Glutamatergic neuron (in vitro differentiated cells): ENCODE data around the gene STXBP1. TPM values are rescaled to one million over a fixed set of nuclear protein-coding genes. Genes with fewer than 3 reads are reported as not detected.

ENCODE experiments used
- DNase-seq: peaks from one replicate; pipeline ENCODE4 v3.0.0; 2022
- H3K27ac Mint-ChIP-seq: one replicate; pipeline ENCODE4 v1.8.0; 2020; ENCODE audit warnings: mild to moderate bottlenecking, mixed read lengths, inconsistent platforms; ENCODE audit not compliant: unreplicated experiment
- H3K27me3 Mint-ChIP-seq: one replicate; pipeline ENCODE4 v1.8.0; 2020; ENCODE audit warnings: mild to moderate bottlenecking, moderate library complexity, mixed read lengths, inconsistent platforms; ENCODE audit not compliant: unreplicated experiment
- H3K36me3 Mint-ChIP-seq: one replicate; pipeline ENCODE4 v1.8.0; 2020; ENCODE audit warnings: mild to moderate bottlenecking, mixed read lengths, inconsistent platforms; ENCODE audit not compliant: unreplicated experiment
- H3K4me1 Mint-ChIP-seq: one replicate; pipeline ENCODE4 v1.8.0; 2020; ENCODE audit warnings: mild to moderate bottlenecking, low read depth, mixed read lengths, inconsistent platforms; ENCODE audit not compliant: unreplicated experiment
- H3K4me3 Mint-ChIP-seq: one replicate; pipeline ENCODE4 v1.8.0; 2020; ENCODE audit warnings: mild to moderate bottlenecking, mixed read lengths, inconsistent platforms; ENCODE audit not compliant: unreplicated experiment
- H3K9me3 Mint-ChIP-seq: one replicate; pipeline ENCODE4 v1.8.0; 2020; ENCODE audit warnings: mild to moderate bottlenecking, moderate library complexity, mixed read lengths, inconsistent platforms; ENCODE audit not compliant: unreplicated experiment
- total RNA-seq: library from RNA; stranded (reverse); fragmentation: NEBNext Ultra II Directional; extraction: Animal tissue kit (Norgen Biotek cat#: 25700); gene quantifications from one replicate; pipeline ENCODE4 v1.2.1, GENCODE V29; 2021; ENCODE audit not compliant: unreplicated experiment
- TF ChIP-seq, protein P1 (sequence below): fragments of 200-600 bp; sonication (generic); IDR thresholded peaks from one replicate; pipeline ENCODE4 v1.5.0; 2021; ENCODE audit not compliant: partially characterized antibody, unreplicated experiment

STXBP1 gene
- total RNA-seq, 1 donor from 2014 or later: 402 TPM

DNA sequence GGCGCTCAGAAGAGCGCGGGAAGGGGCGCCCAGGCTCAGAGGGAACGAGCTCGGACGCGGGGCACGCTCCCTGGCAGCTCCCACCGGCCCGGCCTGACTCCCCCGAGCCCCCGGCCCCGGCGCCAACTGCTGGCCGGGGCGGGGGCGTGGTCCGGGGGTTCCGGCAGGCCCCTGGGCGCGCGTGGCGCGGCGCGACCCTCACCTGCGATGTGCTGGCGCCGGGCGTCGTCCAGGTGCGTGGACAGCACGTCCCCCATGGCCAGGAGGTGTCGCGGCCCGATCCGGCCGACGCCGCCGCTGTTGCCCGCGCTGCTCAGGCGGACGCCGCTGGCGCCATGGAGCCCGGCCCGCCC is 43.5 kb upstream of the STXBP1 start:
- H3K4me3 Mint-ChIP-seq: no peak overlapping the region
- no peaks in the 10 kb centered on the region for H3K36me3 Mint-ChIP-seq
- H3K27me3 Mint-ChIP-seq: peaks cover 7% of the 10 kb centered on the region
- no peak overlapping the region for H3K27ac Mint-ChIP-seq
- no peak for DNase-seq
- H3K4me1 Mint-ChIP-seq: peaks cover 9% of the 10 kb centered on the region
- H3K9me3 Mint-ChIP-seq: no peaks in the 10 kb centered on the region
- TF ChIP-seq, protein P1, sequence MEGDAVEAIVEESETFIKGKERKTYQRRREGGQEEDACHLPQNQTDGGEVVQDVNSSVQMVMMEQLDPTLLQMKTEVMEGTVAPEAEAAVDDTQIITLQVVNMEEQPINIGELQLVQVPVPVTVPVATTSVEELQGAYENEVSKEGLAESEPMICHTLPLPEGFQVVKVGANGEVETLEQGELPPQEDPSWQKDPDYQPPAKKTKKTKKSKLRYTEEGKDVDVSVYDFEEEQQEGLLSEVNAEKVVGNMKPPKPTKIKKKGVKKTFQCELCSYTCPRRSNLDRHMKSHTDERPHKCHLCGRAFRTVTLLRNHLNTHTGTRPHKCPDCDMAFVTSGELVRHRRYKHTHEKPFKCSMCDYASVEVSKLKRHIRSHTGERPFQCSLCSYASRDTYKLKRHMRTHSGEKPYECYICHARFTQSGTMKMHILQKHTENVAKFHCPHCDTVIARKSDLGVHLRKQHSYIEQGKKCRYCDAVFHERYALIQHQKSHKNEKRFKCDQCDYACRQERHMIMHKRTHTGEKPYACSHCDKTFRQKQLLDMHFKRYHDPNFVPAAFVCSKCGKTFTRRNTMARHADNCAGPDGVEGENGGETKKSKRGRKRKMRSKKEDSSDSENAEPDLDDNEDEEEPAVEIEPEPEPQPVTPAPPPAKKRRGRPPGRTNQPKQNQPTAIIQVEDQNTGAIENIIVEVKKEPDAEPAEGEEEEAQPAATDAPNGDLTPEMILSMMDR: no peak

DNA sequence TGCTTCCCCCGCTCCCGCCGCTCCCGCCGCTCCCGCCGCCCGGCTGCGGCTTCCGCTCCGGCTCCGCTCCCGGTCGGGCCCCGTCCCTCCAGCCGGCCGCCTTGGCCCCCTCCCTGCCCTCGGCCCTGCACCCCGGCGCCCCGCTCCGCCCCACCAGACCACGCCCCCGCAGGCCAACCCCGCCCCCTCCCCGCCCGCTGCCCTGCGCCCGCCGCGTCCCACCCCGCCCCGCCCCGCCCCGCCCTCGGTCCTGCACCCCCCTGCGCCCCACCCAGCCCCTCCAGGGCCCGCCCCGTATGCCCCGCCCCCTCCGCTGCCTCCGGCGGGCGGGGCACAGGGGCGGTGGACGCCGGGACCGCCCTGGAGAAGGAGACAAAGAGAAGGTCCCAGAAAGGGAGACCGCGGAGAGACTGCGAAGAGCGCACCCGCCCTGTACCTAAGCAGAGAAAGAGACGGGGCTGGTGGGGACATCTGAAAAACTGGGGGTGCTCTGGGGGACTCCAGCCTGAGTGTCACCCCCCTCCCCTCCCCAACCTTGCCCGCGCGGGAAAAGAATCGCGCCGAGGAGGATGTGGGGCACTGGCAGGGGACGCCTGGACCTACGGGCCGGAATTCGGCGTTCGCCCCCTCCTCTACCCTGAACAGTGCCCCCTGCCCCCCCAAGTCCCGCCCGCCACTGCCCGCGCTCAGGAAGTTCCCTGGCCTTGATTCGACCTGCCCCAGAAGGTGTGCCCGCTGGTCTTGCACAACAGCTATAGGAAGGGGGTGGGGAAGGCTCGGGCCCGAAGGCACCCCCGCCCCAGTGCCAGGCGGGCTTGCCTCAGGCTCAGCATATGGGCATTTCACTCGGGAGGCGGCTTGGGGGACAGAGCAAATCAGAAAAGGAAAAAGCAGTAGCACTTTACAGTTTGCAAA is 42.8 kb upstream of the STXBP1 start:
- Mint-ChIP-seq H3K4me3 (peak overlapping the region; percentile 82), H3K27me3 (peaks cover 7% of the 10 kb centered on the region), H3K36me3 (no peaks in the 10 kb centered on the region), H3K4me1 (peaks cover 7% of the 10 kb centered on the region), H3K27ac (peak overlapping the region; percentile 82), H3K9me3 (no peaks in the 10 kb centered on the region)
- peak; percentile 86 for DNase-seq
- TF ChIP-seq, protein P1: no peak

DNA sequence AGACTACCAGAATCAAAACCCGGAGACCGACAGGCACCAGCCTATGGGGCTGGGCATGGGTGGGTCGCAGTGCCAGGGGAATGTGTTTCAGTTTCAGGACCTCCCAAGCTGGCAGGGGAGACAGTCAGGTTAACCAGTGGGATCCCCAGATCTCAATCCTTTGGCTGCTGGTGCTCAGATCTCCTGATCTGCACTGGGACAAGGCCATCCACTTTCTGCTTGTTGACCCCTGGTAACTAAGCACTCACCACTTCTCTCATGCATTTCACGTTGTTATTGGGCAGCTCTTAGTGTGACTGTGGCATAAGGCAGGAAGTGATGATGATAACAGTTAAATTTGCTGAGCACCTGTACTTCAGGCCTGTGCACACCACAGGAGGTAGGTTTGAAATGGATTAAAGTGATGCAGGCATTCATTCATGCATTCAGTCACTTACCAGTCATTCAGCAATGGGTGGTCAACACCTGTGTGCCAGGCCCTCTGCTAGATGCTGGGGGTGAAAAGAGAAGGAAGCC is 42.1 kb upstream of the STXBP1 start:
- no peak for DNase-seq
- Mint-ChIP-seq H3K4me1 (peaks cover 7% of the 10 kb centered on the region), H3K9me3 (no peaks in the 10 kb centered on the region), H3K27ac (peak overlapping the region; percentile 82), H3K27me3 (peaks cover 7% of the 10 kb centered on the region), H3K4me3 (peak overlapping the region; percentile 82), H3K36me3 (no peaks in the 10 kb centered on the region)
- TF ChIP-seq, protein P1: no peak

DNA sequence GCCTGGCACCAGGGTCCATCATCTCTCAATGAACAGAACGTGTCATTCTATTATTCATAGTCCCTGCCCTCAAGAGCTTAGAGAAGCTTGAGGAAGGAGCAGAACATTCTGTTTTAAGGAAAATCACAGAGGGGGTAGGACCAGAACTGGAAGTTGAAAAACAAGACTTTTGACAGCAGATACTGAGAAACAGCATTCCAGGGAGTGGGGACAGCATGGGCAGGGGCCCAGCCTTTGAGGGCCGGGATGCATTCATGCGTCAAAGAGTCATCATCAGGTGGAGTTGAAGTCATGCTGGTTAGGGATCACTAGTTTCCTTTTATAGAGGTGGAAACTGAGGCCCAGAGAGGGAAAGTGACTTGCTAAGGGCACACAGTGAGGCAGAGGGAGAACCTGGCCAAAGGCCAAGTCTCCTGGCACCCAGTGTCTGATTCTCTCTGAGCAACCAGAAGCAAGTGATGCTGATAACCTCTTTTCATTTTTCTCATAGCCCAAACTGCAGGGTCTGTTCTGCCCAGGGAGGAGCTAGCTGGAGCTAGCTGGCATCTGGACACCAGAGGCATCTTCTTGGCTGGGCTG is 41.5 kb upstream of the STXBP1 start:
- no peaks in the 10 kb centered on the region for H3K9me3 Mint-ChIP-seq
- no peak for DNase-seq
- H3K27ac Mint-ChIP-seq: peak overlapping the region; percentile 82
- H3K36me3 Mint-ChIP-seq: no peaks in the 10 kb centered on the region
- H3K27me3 Mint-ChIP-seq: peaks cover 7% of the 10 kb centered on the region
- peaks cover 7% of the 10 kb centered on the region for H3K4me1 Mint-ChIP-seq
- no peak overlapping the region for H3K4me3 Mint-ChIP-seq
- TF ChIP-seq, protein P1: no peak

DNA sequence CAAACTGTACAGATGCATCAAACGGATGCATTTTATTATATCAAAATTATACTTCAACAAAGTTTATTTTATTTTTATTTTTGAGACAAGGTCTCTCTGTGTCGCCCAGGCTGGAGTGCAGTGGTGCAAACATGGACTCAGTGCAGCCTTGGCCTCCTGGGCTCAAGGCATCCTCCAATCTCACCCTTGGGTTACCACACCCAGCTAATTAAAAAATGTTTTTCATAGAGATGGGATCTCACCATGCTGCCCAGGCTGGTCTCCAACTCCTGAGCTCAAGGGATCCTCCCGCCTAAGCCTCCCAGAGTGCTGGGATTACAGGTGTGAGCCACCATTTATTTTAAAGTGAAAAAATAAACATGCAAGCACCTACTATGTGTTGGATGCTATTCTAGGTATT is 40.1 kb upstream of the STXBP1 start:
- TF ChIP-seq, protein P1: no peak
- no peak for DNase-seq
- Mint-ChIP-seq H3K27ac (no peak overlapping the region), H3K4me1 (peaks cover 7% of the 10 kb centered on the region), H3K9me3 (peaks cover 2% of the 10 kb centered on the region), H3K4me3 (no peak overlapping the region), H3K27me3 (peaks cover 7% of the 10 kb centered on the region), H3K36me3 (no peaks in the 10 kb centered on the region)
